GM18511 (cell line): ENCODE results near the gene RPS6KA4.

ENCODE experiments used
- ATAC-seq: cut with Tn5 transposase; IDR thresholded peaks from one replicate; pipeline ENCODE4 v1.9.1; 2021; ENCODE audit warnings: mild to moderate bottlenecking, moderate library complexity; ENCODE audit not compliant: unreplicated experiment

Gene RPS6KA4

DNA sequence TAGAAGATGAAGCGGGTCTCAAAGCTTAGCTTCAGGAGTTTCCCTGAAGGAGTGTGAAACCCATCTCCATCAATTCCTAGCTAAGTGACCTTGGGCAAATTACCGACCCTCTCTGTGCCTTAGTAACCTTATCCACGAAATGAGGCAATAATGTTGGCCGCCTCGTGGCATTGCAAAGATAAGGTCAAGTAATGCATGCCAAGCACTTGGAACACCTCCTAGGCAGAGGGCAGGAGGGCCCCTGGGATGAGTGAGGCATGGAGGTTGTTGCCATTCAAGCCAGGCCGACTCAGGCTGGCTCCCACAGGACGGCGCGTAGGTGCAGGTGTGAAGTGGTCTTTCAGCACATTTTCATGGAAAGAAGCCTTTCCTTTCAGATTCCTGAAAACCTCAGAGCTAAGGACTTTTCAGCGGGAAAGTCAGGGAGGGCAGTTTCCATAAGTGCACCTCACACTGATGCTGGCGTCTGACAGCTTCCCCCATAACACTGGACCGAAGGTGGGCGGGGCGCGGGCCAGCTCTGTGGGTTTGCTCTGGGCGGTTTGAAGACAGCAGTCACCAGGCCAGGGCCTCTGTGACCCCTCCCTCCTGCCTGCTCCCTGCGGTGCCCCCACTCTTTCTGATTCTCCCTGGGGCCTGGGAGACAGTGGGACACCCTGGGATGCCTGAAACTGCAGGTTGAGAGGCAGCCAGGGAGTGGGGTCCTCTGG, 25.2 kb downstream of the RPS6KA4 start:
- no peak for ATAC-seq

DNA sequence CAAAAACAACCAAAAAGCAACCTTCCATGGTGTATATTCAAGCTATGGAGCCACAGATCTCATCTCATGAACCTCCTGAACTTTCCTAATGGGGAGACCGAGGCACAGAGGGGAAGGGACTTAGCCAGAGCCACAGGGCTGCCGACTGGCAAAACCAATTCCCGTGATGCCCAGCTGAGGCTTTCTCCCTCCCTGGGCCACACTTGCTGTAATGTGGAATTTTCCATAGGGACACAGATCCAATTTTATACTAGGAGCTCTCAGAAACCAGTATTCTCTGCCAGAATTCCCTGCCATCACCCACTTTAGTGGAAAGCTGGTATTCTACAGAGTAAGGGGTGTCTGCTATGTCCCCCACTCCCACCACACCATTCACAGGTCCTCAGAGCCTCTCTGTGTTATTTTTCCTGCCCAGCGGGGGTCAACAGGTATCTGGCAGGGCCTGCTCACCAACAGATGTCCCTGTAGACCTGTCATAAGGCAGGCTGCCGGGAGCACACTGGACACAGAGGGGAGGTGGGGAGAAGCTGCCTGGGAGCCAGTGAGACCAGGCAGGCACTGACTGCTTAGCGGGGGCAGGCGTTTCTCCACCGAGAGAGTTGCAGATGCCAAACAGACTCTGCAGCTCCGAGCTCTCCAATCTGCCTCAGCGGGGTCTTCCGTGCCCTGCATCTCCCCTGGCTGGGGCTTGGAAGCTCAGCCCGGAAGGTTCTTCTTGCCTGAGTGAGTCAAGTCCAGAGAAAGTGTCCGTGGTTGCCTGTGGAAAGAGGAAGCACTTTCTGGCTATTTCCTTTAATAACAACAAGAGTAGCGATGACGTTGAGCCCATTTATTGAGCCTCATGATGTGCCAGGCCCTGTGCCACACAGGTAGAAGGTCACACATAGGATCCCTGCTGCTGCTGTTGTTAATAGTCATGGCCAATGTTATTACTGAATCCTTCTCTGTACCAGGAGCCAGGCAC, 26.3 kb downstream of the RPS6KA4 start:
- ATAC-seq = no peak

DNA sequence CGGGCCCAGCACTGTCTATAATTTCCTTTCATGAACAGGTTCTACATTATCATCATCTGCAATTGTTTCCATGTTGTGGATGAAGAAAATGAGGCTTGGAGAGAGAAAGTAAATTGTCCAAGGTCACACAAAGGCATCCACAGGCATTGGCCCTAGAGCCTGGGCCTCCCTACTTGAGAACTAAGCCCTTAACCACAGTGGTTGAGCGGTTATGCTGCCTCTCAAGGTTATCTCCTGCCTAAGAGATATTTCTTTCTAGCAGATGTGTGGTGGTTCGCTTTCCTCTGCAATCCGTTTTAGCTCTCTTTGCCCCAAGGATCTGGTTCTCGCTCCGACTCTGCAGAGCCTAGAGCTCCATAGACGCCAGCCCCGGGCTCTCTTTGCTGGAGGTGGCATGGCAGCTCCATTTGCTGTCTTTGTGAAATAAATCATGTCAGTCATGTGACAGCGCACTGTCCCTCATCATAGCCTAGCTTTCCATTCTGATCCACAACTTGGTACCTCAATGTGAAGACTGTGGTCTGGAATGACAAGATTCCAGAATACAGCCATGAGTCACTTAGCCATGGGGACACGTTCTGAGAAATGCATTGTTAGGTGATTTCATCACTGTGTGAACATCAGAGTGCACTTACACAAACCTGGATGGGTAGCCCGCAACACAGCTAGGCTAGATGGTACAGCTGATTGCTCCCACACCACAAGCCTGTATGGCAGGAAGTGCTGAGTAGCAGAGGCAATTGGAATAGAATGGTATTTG, 27.2 kb downstream of the RPS6KA4 start:
- no peak for ATAC-seq

DNA sequence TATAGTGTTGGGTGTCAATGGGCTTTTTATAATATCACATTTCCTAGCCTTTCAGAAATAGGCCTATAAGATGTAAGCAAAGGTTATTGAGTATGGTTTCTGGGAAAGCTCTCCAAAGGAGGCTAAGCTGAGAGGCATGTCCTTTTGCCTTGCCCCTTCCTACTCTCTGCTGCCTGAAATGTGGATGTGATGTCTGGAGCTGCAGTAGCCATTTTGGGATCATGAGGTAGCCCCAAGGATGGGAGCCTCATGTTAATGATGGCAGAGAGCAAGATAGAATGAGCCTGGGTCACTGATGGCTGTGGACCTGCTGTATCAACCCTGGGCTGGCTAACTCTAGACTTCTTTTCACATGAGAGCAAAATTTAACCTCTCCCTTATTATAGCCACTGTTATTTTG, 29.0 kb downstream of the RPS6KA4 start:
- ATAC-seq = no peak

DNA sequence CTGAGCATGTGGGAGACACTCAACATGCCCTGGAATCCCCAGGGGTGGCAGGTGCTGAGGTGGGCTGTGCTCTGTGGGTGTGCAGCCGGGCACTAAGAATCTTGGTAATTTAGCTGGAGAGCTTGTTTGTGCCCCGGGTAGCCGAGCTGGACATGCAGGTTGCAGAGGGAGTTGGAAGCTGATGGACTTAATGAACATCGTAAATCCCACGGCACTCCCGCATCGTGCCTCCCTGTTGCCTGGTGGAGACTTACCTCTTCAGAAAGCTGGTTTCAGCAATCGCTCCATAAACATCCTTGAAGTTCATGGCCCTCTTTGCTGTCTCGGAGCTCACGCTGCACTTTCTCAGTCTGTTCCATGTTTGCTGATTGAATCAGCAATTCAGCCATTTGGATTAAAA, 29.9 kb downstream of the RPS6KA4 start:
- no peak for ATAC-seq

DNA sequence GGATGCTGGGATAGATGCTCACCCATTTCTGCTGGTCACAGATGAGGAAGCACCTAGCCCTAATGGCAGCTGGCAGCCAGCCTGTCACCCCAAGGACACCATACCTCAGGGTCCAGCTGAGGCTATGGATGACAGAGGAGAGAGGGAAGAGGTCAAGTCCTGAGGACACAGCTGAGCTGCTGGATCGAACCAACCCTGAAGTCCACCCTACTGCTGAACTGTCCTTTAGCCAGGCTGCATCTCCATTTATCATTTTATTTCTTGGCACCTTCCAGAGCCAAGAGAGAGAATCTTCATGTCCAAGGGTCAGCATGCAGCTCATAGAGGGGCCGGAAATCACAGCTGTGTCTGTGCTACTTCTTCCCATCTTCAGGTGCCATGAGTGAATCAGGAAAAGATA, 30.9 kb downstream of the RPS6KA4 start:
- ATAC-seq = no peak

DNA sequence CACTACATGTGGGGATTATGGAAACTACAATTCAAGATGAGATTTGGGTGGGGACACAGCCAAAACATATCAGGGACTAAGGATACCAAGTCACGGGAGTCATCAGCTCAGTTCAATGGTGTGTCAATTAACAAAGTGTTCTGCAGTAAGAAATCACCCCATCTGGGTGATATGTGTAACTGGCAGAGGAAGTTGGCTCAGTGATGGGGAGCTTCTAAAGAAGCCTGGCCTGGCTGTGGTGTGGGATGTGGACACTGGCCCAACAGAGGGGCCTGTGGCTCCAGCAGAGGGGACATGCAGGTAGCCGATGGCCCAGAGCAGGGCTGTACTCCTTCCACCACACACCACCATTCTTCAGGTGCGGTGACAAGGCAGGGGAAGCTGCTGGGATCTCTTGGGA, 31.6 kb downstream of the RPS6KA4 start:
- ATAC-seq = no peak

DNA sequence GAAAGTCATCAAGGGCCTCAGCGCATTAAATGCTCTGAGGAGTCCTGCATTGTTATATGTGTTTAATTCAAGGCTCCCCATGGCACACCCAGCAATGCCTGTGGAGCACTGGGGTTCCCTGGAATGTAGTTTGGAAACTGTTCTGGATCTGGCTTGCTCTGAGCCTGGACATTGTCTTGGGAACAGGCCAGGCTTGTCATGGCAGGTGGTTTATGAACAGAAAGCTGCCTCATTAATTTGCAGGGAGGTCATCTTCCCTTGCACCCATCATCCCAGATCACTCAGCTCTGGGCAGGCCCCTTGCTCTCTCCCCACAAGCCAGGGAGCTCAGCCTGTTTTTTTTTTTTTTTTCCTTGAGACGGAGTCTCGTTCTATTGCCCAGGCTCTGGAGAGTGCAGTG, 32.9 kb downstream of the RPS6KA4 start:
- ATAC-seq = no peak

DNA sequence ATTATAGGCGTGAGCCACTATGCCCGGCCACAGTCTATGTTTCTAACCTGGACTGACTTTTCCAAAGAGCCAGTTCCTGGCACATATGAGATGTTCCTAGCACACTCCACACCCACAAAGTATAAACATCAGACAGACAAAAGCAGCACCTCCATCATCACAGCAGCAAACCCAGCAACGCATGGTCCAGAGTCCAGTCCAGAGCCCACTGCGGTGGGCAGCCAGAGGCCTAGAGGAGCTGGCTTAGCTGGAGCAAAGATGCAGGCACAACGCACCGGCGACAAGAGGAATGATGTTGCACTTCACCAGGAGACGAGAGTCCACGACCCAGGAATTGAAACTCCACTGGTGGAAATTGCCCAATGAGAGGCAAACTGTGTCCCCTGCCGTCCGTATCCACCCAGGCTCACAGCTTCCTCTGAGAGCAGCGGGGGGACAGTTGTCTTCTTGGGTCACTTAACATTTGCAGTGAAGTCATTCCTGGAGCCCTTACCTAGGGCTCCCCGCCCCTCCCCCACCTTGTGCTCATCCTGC, 36.6 kb downstream of the RPS6KA4 start:
- no peak for ATAC-seq

DNA sequence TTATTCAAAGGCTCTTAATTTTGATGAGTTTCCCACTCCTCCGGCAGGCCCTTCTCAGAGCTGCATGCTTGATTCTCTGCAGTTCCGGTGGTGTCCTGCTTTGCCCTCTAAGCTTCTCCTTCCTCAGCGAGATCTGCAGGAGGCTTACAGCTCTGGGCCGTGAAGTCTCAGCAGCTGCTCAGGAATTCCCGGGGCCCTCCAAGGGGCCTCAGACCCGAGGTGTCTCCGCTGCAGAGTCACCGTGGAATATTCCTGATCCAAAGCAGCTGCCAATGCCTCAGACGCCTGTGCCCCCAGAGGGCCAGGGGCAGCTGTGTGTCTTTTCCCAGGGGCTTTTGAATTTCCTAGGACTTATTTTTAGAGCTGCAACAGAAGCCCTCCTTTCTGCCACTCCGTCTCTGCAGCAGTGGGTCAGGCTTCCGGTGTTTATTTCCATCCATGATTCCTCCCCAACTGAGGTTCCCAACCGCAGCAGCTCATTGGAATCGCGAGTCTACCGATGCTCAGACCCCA, 37.2 kb downstream of the RPS6KA4 start:
- ATAC-seq = no peak

DNA sequence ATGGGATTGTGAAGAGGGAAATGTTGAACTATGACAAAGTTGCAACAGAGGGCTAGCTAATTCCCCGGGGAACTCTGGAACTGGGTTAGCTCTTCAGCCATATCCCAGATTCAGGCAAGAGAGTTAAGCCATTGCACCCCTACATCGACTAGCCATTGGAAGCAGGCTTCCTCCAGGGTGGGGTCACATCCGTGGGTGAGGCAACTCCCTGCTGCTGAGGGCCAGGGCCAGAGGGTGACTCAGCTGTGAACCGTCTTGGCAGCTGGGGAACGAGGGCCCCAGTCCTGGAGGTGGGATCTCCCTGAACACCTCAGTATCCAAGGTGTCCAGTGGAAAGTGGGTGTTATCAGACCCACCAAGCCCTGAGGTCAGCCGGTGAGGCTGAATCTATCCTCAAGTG, 41.1 kb downstream of the RPS6KA4 start:
- no peak for ATAC-seq

DNA sequence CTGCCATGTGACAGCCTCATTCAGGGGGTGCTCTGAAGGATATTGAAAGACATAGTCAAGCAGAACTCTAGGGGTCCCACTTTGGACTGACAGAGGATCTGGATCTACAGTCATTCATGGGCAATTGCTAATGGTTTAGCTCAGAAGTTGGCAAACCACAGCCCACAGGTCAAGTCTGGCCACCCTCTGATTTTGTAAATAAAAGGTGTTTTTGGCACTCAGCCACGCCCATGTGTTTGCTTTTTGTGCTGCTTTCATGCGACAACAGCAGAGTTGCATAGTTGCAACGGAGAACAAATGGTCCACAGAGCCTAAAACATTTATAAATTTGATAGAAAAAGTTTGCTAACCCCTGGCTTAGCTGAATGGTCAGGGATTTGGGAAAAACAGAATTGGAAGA, 41.7 kb downstream of the RPS6KA4 start:
- ATAC-seq = no peak

DNA sequence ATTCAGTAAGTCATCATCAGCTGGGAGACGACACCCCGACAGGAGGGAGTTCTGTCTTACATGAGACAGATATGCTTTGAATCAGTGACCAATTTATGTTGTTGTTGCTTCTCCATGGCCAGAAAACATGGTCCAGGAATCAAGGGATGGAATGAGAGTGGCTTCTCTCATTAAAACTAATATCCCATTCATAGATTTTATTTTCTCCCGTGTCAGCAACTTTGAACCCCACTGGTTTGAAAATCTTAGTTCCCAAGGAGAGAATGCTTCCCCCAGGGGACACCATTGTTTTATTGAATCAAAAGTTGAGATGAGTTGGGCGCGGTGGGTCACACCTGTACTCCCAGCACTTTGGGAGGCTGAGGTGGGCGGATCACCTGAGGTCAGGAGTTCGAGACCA, 42.8 kb downstream of the RPS6KA4 start:
- ATAC-seq = no peak

DNA sequence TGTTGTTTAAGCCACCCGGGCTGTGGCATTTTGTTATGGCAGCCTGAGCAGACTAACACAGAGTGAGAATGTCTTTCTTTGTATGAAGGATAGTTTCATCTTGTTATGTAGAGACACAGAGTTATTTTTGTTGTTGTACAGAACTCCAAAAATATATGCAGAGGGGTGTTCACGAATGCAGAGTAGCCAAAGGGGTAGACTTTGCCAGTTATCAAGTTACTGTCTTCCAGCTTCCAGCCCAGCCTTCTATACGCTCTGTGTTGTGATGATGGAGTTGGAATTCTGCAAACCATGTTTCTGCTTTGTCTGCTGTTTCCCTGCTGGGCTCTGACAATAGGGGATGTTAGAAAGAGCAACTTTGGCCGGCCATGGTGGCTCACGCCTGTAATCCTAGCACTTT, 44.1 kb downstream of the RPS6KA4 start:
- ATAC-seq = no peak

DNA sequence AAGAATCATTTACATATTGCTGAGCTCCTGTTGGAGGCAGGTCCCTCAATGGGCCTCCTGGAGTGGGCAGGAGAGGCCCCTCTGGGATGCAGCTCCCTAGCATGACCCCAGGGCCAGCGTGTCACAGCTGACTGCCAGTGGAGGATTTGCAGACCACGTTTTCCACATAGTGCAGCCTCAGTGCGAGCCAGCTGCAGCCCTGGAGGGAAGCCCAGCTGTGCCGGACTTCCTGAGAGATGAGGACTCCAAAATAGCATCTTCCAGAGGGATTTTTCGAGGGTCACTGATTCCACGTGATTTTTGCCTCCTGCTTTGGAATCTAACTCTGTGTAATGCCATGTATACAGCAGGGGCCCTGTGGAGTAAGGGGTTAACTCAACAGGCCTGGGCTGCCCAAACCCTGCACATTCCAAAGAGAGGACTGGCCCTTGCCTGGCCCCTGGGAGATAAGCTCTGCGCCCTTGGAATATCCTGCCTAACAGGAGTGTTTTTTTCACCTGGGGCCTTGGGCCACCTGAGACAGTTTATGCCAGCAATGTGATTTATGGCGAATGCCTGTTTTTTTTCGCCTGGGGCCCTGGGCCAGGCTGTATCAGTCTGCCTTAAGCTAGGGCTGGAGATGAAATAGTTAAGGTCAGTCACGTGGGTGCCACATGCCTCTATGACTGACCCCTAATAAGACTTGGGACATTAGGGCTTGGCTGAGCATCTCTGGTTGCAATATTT, 47.4 kb downstream of the RPS6KA4 start:
- no peak for ATAC-seq

DNA sequence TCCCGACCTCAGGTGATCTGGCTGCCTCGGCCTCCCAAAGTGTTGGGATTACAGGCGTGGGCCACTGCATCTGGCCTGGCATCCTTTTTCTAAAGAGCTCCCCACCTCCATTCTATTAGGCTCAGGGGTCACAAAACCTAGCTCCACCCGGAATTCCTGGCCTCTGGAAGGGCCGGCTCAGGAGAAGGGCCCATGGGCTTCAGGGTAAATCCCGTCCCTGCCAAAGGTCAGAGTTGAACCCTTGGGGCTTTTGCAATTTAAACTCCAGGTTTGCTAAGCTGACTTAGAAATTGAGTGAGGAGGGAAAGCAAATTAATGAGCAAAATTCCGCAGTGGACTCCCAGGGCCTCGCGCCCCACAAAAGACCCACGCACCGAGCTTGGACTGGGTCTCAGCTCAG, 48.3 kb downstream of the RPS6KA4 start:
- ATAC-seq = no peak

DNA sequence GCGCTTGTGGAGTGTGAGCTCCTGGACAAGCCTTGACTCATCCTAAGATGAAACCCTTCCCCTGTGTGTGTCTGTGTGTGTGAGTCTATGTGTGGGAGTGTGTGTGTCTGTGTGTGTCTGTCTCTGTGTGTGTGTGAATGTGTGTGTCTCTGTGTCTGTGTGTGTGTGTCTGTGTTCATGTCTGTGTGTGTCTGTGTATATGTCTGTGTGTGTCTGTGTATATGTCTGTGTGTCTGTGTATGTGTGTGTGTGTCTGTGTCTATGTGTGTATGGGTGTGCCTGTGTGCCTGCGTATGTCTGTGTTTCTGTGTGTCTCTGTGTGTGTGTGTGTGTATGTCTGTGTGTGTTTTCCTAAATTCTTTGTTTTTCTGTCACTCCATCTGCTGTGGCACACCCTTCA, 48.7 kb downstream of the RPS6KA4 start:
- no peak for ATAC-seq

DNA sequence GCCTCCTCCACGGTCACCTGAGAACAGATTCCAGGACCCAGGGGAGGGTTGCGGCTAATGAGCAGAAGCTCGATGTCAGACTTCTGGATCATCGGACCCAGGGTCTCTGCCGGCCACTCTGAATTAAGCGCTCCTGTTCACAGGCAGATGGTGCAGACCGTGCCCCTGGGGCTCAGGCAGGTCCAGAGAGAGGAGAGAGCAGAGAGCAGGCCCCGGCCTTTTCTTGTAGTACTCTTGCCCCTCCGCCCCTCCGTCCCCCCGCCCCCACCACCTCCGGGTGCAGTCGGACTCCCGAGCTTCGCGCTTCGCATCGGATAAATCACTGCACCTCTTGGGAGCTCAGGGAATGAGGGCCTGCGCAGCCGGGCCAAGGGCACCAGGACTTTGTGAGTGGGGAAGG, 50.3 kb downstream of the RPS6KA4 start:
- ATAC-seq = no peak

DNA sequence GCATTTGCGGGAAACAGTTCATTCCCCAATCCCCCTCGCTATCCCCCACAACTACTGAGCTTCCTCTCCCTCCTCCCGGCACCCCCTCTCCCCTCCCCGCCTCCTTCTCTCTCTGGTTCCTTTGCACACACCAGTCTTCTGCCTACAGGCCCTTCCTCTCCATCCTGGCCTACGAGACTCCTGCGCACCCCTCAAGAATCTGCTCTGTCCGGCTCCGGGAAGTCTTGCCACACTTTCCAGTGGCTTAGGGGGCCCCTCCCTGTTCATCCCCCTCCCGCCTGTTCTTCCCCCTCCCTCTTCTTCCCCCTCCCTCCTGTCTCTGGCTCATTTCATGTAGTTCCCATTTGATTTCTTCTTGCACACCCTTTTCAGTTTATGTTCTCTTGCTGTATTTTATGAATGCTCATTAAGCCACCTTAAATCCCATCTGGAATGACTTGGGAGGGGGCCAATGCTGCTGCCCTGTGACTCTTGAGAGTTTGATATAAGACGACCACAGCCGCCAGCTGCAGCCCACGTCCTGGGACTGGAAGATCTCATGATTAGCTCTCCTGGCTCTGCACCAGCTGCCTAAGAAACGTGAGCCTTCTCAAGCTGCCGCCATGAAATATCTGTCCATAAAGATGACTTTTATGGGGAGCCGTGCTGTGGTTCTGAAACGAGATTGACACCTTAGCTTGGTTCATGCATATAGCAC, 50.9 kb downstream of the RPS6KA4 start:
- no peak for ATAC-seq

DNA sequence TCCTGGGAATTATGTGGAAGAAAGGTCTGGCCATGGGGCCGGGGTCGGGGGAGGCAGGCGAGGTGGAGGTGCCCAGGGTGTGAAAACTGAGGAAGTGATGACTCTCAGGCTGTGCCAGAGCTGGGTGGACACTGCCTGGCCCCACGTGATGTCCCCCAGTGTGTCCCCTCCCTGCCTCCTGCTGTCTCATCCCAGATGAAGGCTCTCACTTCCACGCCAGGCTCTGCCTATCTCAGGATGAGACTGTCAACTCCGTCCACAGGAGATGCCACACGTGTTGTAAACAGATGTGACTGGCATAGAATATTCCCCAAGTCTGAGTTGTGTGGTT, 51.4 kb downstream of the RPS6KA4 start:
- no peak for ATAC-seq
